HepG2 (cell line): ENCODE data around the gene ATP9A. TPM values are rescaled to one million over a fixed set of nuclear protein-coding genes. Genes with fewer than 3 reads are reported as not detected.

Experiments
- AHDC1 ChIP-seq: sonication (generic); formaldehyde crosslinking; IDR thresholded peaks from 2 replicates; pipeline ENCODE4 v1.5.1; 2020; ENCODE audit warnings: mild to moderate bottlenecking, missing genetic modification reagents, borderline replicate concordance
- CHCHD3 ChIP-seq: sonication (generic); formaldehyde crosslinking; IDR thresholded peaks from 2 replicates; pipeline ENCODE4 v1.8.0; 2022; ENCODE audit warnings: mild to moderate bottlenecking, missing genetic modification reagents, moderate library complexity
- KAT2B ChIP-seq: fragments of 150-350 bp; IDR thresholded peaks from 2 replicates; pipeline ENCODE4 v1.6.1; 2014; ENCODE audit warnings: low read depth, low read length, borderline replicate concordance
- ONECUT2 ChIP-seq: sonication (generic); formaldehyde crosslinking; IDR thresholded peaks from 2 replicates; pipeline ENCODE4 v1.4.0; 2020; ENCODE audit warnings: missing genetic modification reagents
- REPIN1 ChIP-seq: sonication (generic); formaldehyde crosslinking; IDR thresholded peaks from 2 replicates; pipeline ENCODE4 v1.8.0; 2022; ENCODE audit warnings: missing genetic modification reagents, low read depth, mild to moderate bottlenecking, borderline replicate concordance
- RFX1 ChIP-seq: fragments of 450-650 bp; IDR thresholded peaks from 2 replicates; pipeline ENCODE4 v1.6.1; 2017
- SMARCC2 ChIP-seq: fragments of 450-650 bp; IDR thresholded peaks from 2 replicates; pipeline ENCODE4 v1.6.1; 2017; ENCODE audit warnings: antibody characterized with exemption, mild to moderate bottlenecking
- YY1 ChIP-seq: IDR thresholded peaks from 2 replicates; pipeline ENCODE4 v1.6.1; 2011; ENCODE audit warnings: low read length, low read depth, moderate library complexity, mild to moderate bottlenecking; ENCODE audit not compliant: insufficient read depth, insufficient replicate concordance
- ZFYVE20 ChIP-seq: sonication (generic); formaldehyde crosslinking; IDR thresholded peaks from 2 replicates; pipeline ENCODE4 v1.8.0; 2023; ENCODE audit warnings: low read depth, mild to moderate bottlenecking, moderate library complexity, missing genetic modification reagents, borderline replicate concordance
- ZNF530 ChIP-seq: sonication (generic); formaldehyde crosslinking; IDR thresholded peaks from 2 replicates; pipeline ENCODE4 v1.5.0; 2020; ENCODE audit warnings: low read depth, mild to moderate bottlenecking, missing genetic modification reagents
- polyA plus RNA-seq, 8 experiments: library from polyadenylated mRNA; depleted of rRNA in 3 of 8; stranded (reverse) in 7 of 8; unstranded in 1 of 8; fragments of >200 nt; fragmentation: Illumina TruSeq in 4 of 8; extraction: Trizol in 4 of 8; gene quantifications; 2 replicates each; pipeline versions ENCODE4 v1.2.1 to v1.2.3, GENCODE V29; 2011 to 2016; ENCODE audit warnings: low read depth in 4 of 8, missing spikeins in 1 of 8, mixed read lengths in 1 of 8; ENCODE audit not compliant: insufficient read depth in 1 of 8
- total RNA-seq, 5 experiments: library from RNA; depleted of rRNA; stranded (reverse); fragments of >200 nt; fragmentation: Illumina TruSeq; extraction: Trizol; gene quantifications; 2 replicates each; pipeline ENCODE4 v1.2.3, GENCODE V29; 2016; ENCODE audit warnings: low read depth in 1 of 5
- TF ChIP-seq, protein P1 (sequence below): sonication (generic); formaldehyde crosslinking; IDR thresholded peaks from 2 replicates; pipeline ENCODE4 v1.5.0; 2020; ENCODE audit warnings: missing genetic modification reagents
- TF ChIP-seq, protein P2 (sequence below): fragments of 450-650 bp; IDR thresholded peaks from 2 replicates; pipeline ENCODE4 v1.6.1; 2017
- TF ChIP-seq, protein P3 (sequence below): sonication (generic); formaldehyde crosslinking; IDR thresholded peaks from 2 replicates; pipeline ENCODE4 v1.5.0; 2020; ENCODE audit warnings: mild to moderate bottlenecking, missing genetic modification reagents

ATP9A gene
- total and polyA plus RNA-seq, 2 of the 13 experiments (the other 11 are each of a cell fraction or from before 2014, with no cell fraction given), result 11.8 to 18.5 TPM

GRCh38 chr20:51647674-51648570, 120.3 kb downstream of the ATP9A start (continued):
- TF ChIP-seq, protein P1, sequence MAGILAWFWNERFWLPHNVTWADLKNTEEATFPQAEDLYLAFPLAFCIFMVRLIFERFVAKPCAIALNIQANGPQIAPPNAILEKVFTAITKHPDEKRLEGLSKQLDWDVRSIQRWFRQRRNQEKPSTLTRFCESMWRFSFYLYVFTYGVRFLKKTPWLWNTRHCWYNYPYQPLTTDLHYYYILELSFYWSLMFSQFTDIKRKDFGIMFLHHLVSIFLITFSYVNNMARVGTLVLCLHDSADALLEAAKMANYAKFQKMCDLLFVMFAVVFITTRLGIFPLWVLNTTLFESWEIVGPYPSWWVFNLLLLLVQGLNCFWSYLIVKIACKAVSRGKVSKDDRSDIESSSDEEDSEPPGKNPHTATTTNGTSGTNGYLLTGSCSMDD (CRISPR knock-in tag), result no peak
- TF ChIP-seq SMARCC2, result no peak
- no peak for TF ChIP-seq KAT2B
- TF ChIP-seq REPIN1, result peak; percentile 58; the same call in 1 of the 2 replicates
- no peak for TF ChIP-seq YY1
- TF ChIP-seq ZFYVE20 (CRISPR knock-in tag), result no peak
- TF ChIP-seq ZNF530 (CRISPR knock-in tag), result no peak
- TF ChIP-seq, protein P2, sequence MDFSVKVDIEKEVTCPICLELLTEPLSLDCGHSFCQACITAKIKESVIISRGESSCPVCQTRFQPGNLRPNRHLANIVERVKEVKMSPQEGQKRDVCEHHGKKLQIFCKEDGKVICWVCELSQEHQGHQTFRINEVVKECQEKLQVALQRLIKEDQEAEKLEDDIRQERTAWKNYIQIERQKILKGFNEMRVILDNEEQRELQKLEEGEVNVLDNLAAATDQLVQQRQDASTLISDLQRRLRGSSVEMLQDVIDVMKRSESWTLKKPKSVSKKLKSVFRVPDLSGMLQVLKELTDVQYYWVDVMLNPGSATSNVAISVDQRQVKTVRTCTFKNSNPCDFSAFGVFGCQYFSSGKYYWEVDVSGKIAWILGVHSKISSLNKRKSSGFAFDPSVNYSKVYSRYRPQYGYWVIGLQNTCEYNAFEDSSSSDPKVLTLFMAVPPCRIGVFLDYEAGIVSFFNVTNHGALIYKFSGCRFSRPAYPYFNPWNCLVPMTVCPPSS, result no peak
- TF ChIP-seq, protein P3, sequence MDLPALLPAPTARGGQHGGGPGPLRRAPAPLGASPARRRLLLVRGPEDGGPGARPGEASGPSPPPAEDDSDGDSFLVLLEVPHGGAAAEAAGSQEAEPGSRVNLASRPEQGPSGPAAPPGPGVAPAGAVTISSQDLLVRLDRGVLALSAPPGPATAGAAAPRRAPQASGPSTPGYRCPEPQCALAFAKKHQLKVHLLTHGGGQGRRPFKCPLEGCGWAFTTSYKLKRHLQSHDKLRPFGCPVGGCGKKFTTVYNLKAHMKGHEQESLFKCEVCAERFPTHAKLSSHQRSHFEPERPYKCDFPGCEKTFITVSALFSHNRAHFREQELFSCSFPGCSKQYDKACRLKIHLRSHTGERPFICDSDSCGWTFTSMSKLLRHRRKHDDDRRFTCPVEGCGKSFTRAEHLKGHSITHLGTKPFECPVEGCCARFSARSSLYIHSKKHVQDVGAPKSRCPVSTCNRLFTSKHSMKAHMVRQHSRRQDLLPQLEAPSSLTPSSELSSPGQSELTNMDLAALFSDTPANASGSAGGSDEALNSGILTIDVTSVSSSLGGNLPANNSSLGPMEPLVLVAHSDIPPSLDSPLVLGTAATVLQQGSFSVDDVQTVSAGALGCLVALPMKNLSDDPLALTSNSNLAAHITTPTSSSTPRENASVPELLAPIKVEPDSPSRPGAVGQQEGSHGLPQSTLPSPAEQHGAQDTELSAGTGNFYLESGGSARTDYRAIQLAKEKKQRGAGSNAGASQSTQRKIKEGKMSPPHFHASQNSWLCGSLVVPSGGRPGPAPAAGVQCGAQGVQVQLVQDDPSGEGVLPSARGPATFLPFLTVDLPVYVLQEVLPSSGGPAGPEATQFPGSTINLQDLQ (CRISPR knock-in tag), result no peak
- no peak for TF ChIP-seq AHDC1
- TF ChIP-seq ONECUT2 (CRISPR knock-in tag), result peak; percentile 49; the same call in 1 of the 2 replicates
- TF ChIP-seq CHCHD3, result no peak
- no peak for TF ChIP-seq RFX1
